Karpas-422 (cell line): ENCODE results near the gene POLR3GL. TPM values are rescaled to one million over a fixed set of nuclear protein-coding genes. Genes with fewer than 3 reads are reported as not detected.

Experiments used
- DNase-seq: peaks from one replicate; pipeline ENCODE4 v3.0.0-alpha.2; 2015
- H2AFZ ChIP-seq: fragments of 200-600 bp; sonication (generic); 2 replicates; pipeline ENCODE4 v1.6.1; 2014; ENCODE audit warnings: antibody characterized with exemption, low read length, mixed read lengths
- H3K27ac ChIP-seq: fragments of 200-600 bp; sonication (generic); 2 replicates; pipeline ENCODE4 v1.5.1; 2014; ENCODE audit warnings: mild to moderate bottlenecking, low read length, moderate library complexity
- H3K27me3 ChIP-seq: fragments of 200-600 bp; sonication (generic); 2 replicates; pipeline ENCODE4 v1.6.1; 2014; ENCODE audit warnings: low read length, mixed read lengths
- H3K36me3 ChIP-seq: fragments of 200-600 bp; sonication (generic); 2 replicates; pipeline ENCODE4 v1.6.1; 2014; ENCODE audit warnings: low read length, mixed read lengths; ENCODE audit not compliant: insufficient read depth
- H3K4me1 ChIP-seq: fragments of 200-600 bp; sonication (generic); 2 replicates; pipeline ENCODE4 v1.6.1; 2014; ENCODE audit warnings: mild to moderate bottlenecking, low read length, mixed read lengths
- H3K4me2 ChIP-seq: fragments of 200-600 bp; sonication (generic); 2 replicates; pipeline ENCODE4 v1.6.1; 2014; ENCODE audit warnings: low read length, low read depth, mild to moderate bottlenecking; ENCODE audit not compliant: poor library complexity, severe bottlenecking
- H3K4me3 ChIP-seq: fragments of 200-600 bp; sonication (generic); 2 replicates; pipeline ENCODE4 v1.5.1; 2014; ENCODE audit warnings: mild to moderate bottlenecking, antibody characterized with exemption, low read length, mixed read lengths
- H3K79me2 ChIP-seq: fragments of 200-600 bp; sonication (generic); 2 replicates; pipeline ENCODE4 v1.6.1; 2014; ENCODE audit warnings: mild to moderate bottlenecking, low read length, mixed read lengths
- H3K9ac ChIP-seq: fragments of 200-600 bp; sonication (generic); 2 replicates; pipeline ENCODE4 v1.6.0; 2014; ENCODE audit warnings: low read length
- H3K9me2 ChIP-seq: fragments of 200-600 bp; sonication (generic), shearing (Covaris generic); replicated peaks from 2 replicates; pipeline ENCODE4 v1.6.0; 2014; ENCODE audit warnings: mild to moderate bottlenecking, low read length, moderate library complexity; ENCODE audit not compliant: insufficient read depth
- H3K9me3 ChIP-seq: fragments of 300-700, 200-600 bp; sonication (generic); 2 replicates; pipeline ENCODE4 v1.6.1; 2014; ENCODE audit warnings: low read length, mixed read lengths
- H4K20me1 ChIP-seq: fragments of 200-600 bp; sonication (generic); 2 replicates; pipeline ENCODE4 v1.6.1; 2014; ENCODE audit warnings: mild to moderate bottlenecking, antibody characterized with exemption, low read length, low read depth; ENCODE audit not compliant: insufficient read depth
- total RNA-seq: library from RNA; depleted of rRNA; stranded (reverse); fragments of >200 nt; shearing (Covaris generic); gene quantifications from 2 replicates; pipeline ENCODE4 v1.2.3, GENCODE V29; 2014; ENCODE audit warnings: low replicate concordance

Gene POLR3GL
- total RNA-seq, 1 experiment from 2014 or later, result 34.7 TPM

DNA sequence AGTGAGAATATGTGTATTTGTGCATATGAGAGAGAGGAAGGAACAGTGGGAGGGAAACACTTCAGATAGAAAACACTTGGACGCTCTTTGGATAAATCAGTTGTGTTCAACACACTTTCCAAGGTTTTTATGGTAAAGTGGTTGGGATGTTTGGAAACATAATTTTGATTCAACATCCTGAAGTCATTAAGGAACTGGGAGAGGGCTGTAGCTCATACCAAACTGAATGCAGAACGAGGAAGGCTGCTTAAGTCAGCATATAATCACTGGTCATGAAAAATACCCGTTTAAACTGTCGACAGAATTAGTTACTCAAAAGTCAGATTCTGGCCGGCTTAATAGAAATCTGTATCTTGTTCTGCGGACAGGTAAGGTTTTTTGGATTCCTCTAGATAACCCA lies 21.6 kb upstream of the POLR3GL start:
- no peak overlapping the region for H3K4me3 ChIP-seq
- no peaks in the 10 kb centered on the region for H4K20me1 ChIP-seq
- H3K27ac ChIP-seq, result no peak overlapping the region
- no peak overlapping the region for H2AFZ ChIP-seq
- peaks cover 37% of the 10 kb centered on the region for H3K36me3 ChIP-seq
- H3K27me3 ChIP-seq, result no peaks in the 10 kb centered on the region
- peaks cover 54% of the 10 kb centered on the region for H3K79me2 ChIP-seq
- peaks cover 18% of the 10 kb centered on the region for H3K4me1 ChIP-seq
- no peak overlapping the region for H3K4me2 ChIP-seq
- DNase-seq, result no peak
- no peak overlapping the region for H3K9ac ChIP-seq
- H3K9me2 ChIP-seq, result no peaks in the 10 kb centered on the region
- H3K9me3 ChIP-seq, result no peaks in the 10 kb centered on the region

DNA sequence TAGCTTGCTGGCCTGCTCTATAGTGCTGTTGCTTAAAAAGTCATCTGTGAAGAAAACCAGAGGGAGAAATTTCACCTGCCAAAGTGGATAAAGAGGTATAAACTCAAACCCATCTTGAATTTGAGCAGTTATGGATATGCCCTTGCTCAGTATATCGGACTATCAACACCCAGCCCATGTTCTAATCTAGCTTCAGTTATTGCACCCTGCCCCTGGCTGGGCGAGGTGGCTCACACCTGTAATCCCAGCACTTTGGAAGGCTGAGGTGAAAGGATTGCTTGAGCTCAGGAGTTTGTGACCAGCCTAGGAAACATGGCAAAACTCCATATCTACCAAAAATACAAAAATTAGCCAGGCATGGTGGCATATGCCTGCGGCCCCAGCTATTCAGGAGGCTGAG lies 20.0 kb upstream of the POLR3GL start:
- no peaks in the 10 kb centered on the region for H3K27me3 ChIP-seq
- H3K4me2 ChIP-seq, result no peak overlapping the region
- H3K9me2 ChIP-seq, result no peaks in the 10 kb centered on the region
- H3K4me1 ChIP-seq, result peaks cover 23% of the 10 kb centered on the region
- no peak overlapping the region for H3K9ac ChIP-seq
- DNase-seq, result no peak
- H3K27ac ChIP-seq, result no peak overlapping the region
- H3K36me3 ChIP-seq, result peaks cover 40% of the 10 kb centered on the region
- H3K79me2 ChIP-seq, result peaks cover 71% of the 10 kb centered on the region
- H3K9me3 ChIP-seq, result no peaks in the 10 kb centered on the region
- no peak overlapping the region for H2AFZ ChIP-seq
- H3K4me3 ChIP-seq, result no peak overlapping the region
- H4K20me1 ChIP-seq, result no peaks in the 10 kb centered on the region

DNA sequence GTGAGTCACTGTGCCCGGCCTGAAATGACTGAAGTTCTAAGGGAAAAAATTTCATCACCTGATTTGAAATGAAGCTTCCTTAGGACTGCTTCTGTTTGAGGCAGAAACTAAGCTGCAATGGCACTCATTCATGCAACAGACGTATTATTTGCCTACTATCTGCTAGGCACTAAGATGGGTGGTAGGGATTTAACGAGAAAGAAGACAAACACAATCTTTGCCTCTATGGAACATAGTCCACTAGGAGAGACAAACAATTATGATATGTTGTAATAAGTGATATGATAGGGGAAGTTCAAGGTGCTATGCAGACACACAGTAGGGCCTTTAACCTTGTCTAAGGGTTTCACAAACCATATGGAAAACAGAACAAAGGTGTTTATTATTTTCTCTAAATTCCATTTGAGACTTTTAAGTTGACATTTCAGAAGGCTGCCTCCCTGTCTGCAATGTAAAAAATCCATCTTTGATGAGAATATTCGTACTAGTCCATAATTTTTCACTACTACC lies 18.0 kb upstream of the POLR3GL start:
- no peaks in the 10 kb centered on the region for H4K20me1 ChIP-seq
- no peaks in the 10 kb centered on the region for H3K9me2 ChIP-seq
- H3K4me3 ChIP-seq, result no peak overlapping the region
- peaks cover 85% of the 10 kb centered on the region for H3K79me2 ChIP-seq
- no peaks in the 10 kb centered on the region for H3K27me3 ChIP-seq
- no peaks in the 10 kb centered on the region for H3K9me3 ChIP-seq
- no peak for DNase-seq
- H3K9ac ChIP-seq, result no peak overlapping the region
- H3K4me2 ChIP-seq, result no peak overlapping the region
- peaks cover 32% of the 10 kb centered on the region for H3K36me3 ChIP-seq
- H3K27ac ChIP-seq, result no peak overlapping the region
- H3K4me1 ChIP-seq, result peaks cover 16% of the 10 kb centered on the region
- H2AFZ ChIP-seq, result no peak overlapping the region

DNA sequence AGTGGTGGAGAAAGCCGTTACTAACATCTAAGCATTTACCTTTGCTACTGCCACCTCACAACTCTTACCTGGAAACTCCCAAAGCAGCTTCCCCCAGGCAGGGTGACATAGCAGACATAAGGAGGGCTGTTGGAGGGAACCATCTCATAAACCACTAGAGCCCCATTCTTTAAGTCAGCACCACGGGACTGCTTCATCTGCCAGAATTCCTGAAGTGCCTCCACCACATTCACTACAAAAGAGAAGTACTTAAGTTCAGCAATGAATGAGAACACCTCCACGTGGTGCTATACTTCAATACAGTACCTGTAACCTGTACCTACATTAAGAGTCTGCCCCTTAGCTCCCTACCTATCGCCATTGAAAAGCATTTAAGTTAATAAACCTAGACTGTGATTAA lies 16.9 kb upstream of the POLR3GL start:
- no peaks in the 10 kb centered on the region for H4K20me1 ChIP-seq
- H3K27me3 ChIP-seq, result no peaks in the 10 kb centered on the region
- no peaks in the 10 kb centered on the region for H3K9me2 ChIP-seq
- peaks cover 18% of the 10 kb centered on the region for H3K4me1 ChIP-seq
- peaks cover 34% of the 10 kb centered on the region for H3K36me3 ChIP-seq
- H3K27ac ChIP-seq, result no peak overlapping the region
- no peak overlapping the region for H3K4me2 ChIP-seq
- H3K79me2 ChIP-seq, result peaks cover 89% of the 10 kb centered on the region
- no peak overlapping the region for H2AFZ ChIP-seq
- no peaks in the 10 kb centered on the region for H3K9me3 ChIP-seq
- no peak overlapping the region for H3K9ac ChIP-seq
- H3K4me3 ChIP-seq, result no peak overlapping the region
- DNase-seq, result no peak

DNA sequence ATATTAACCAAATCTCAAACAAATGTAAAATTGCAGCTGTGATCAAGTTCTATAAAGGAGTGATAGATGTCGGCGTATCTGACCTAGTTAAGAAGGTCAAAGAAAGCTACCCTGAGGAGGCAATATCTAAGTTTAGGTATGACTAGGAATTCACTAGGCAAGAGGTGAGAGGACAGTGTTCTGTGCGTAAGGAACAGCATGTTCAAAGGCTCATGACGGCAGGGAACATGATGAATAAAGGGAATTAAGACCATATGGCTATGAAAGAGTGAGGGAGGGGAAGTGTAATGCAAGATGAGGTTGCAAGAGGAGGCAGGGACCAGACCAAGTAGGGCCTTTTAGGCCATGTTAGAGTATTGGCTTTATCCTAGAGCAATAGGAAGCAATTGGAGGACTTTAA lies 15.3 kb upstream of the POLR3GL start:
- peaks cover 34% of the 10 kb centered on the region for H3K36me3 ChIP-seq
- no peak overlapping the region for H3K4me3 ChIP-seq
- H3K27me3 ChIP-seq, result no peaks in the 10 kb centered on the region
- DNase-seq, result no peak
- no peak overlapping the region for H2AFZ ChIP-seq
- H3K79me2 ChIP-seq, result peaks cover 93% of the 10 kb centered on the region
- H4K20me1 ChIP-seq, result no peaks in the 10 kb centered on the region
- no peak overlapping the region for H3K4me2 ChIP-seq
- no peaks in the 10 kb centered on the region for H3K9me2 ChIP-seq
- no peaks in the 10 kb centered on the region for H3K9me3 ChIP-seq
- H3K27ac ChIP-seq, result peak overlapping the region; percentile 23; the same call in 1 of the 2 replicates
- no peak overlapping the region for H3K9ac ChIP-seq
- H3K4me1 ChIP-seq, result peaks cover 22% of the 10 kb centered on the region

DNA sequence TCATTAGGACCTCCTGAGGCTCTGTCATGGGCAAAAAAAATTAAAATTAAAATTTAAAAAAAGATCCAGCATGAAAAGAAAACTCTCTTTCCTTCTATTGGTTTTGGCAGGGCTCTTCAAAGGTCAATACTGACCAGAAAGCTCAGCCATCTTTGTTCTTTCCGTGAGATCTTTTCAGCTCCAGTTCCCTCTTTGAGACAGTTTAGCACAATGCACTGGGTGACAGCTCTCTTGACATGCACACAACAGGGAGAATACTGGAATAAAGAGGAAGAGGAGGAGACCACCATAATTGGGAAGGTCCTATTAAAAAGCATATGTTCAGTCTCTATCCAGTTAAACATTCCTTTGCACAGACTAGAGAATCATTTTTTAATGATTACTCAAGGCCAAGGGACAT lies 13.0 kb upstream of the POLR3GL start:
- no peak overlapping the region for H3K27ac ChIP-seq
- H3K36me3 ChIP-seq, result peaks cover 51% of the 10 kb centered on the region
- no peaks in the 10 kb centered on the region for H4K20me1 ChIP-seq
- no peak overlapping the region for H3K4me3 ChIP-seq
- H2AFZ ChIP-seq, result no peak overlapping the region
- H3K9ac ChIP-seq, result no peak overlapping the region
- peaks cover 45% of the 10 kb centered on the region for H3K4me1 ChIP-seq
- peaks cover 100% of the 10 kb centered on the region for H3K79me2 ChIP-seq
- H3K27me3 ChIP-seq, result no peaks in the 10 kb centered on the region
- H3K4me2 ChIP-seq, result no peak overlapping the region
- H3K9me3 ChIP-seq, result no peaks in the 10 kb centered on the region
- no peak for DNase-seq
- no peaks in the 10 kb centered on the region for H3K9me2 ChIP-seq

DNA sequence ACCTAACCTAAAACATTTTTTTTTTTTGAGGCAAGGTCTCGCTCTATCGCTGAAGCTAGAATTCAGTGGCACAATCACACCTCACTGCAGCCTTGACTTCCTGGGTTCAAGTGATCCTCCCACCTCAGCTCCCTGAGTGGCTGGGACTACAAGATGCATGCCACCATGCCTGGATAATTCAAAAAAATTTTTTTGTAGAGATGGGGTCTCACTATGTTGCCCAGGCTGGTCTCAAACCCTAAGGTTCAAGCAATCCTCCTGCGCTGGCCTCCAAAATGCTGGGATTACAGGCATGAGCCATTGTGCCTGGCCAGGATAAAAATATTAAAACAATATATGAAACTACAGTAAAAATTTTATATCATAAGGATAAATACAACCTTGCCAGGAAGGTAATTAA lies 11.6 kb upstream of the POLR3GL start:
- DNase-seq, result no peak
- H3K9me3 ChIP-seq, result no peaks in the 10 kb centered on the region
- no peak overlapping the region for H3K27ac ChIP-seq
- H3K4me2 ChIP-seq, result no peak overlapping the region
- peaks cover 41% of the 10 kb centered on the region for H3K36me3 ChIP-seq
- peaks cover 47% of the 10 kb centered on the region for H3K4me1 ChIP-seq
- H3K9me2 ChIP-seq, result no peaks in the 10 kb centered on the region
- H3K79me2 ChIP-seq, result peaks cover 96% of the 10 kb centered on the region
- H3K9ac ChIP-seq, result no peak overlapping the region
- no peak overlapping the region for H2AFZ ChIP-seq
- H3K4me3 ChIP-seq, result no peak overlapping the region
- no peaks in the 10 kb centered on the region for H4K20me1 ChIP-seq
- no peaks in the 10 kb centered on the region for H3K27me3 ChIP-seq

DNA sequence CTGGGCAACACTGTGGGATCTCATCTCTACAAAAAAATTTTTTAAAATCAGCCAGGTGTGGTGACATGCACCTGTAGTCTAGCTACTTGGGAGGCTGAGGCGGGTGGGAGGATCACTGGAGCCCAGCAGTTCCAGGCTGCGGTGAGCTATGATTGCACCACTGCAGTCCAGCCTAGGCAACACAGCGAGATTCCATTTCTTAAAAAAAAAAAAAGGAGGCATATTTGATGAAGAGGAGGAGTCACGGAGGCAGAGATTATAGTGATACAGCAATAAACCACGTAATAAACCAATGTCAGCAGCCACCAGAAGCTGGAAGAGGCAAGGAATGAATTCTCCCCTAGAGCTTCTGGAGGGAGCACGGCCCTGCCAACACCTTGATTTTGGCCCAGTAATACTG lies 10.6 kb upstream of the POLR3GL start:
- no peak overlapping the region for H3K9ac ChIP-seq
- H2AFZ ChIP-seq, result no peak overlapping the region
- H3K4me1 ChIP-seq, result peaks cover 46% of the 10 kb centered on the region
- no peaks in the 10 kb centered on the region for H3K9me3 ChIP-seq
- H3K27me3 ChIP-seq, result no peaks in the 10 kb centered on the region
- no peak overlapping the region for H3K4me2 ChIP-seq
- no peak for DNase-seq
- peaks cover 40% of the 10 kb centered on the region for H3K36me3 ChIP-seq
- H3K79me2 ChIP-seq, result peaks cover 87% of the 10 kb centered on the region
- H4K20me1 ChIP-seq, result no peaks in the 10 kb centered on the region
- no peaks in the 10 kb centered on the region for H3K9me2 ChIP-seq
- H3K27ac ChIP-seq, result no peak overlapping the region
- no peak overlapping the region for H3K4me3 ChIP-seq

DNA sequence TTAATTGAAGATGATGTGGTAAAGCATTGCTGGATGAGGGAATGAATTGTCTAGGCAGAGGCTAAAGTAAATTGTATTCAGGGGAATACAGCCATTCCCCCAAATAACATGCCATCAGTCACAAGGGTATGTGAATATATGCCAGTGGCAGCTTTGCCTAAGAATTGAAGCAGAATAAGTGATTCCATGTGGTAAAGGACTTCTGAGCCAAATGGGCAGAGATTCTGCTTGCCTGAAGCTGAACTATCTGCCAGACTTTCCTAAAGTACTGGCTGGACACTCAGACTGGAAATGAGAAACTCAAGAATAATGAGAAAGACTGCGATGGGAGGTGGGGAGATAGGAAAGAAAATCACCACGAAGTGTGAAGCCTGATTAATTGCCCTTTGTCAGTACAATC lies 9.1 kb upstream of the POLR3GL start:
- DNase-seq, result no peak
- H4K20me1 ChIP-seq, result no peaks in the 10 kb centered on the region
- H3K4me2 ChIP-seq, result peak overlapping the region; percentile 94
- H2AFZ ChIP-seq, result no peak overlapping the region
- peak overlapping the region; percentile 84 for H3K27ac ChIP-seq
- peak overlapping the region; percentile 86 for H3K4me3 ChIP-seq
- H3K4me1 ChIP-seq, result peaks cover 56% of the 10 kb centered on the region
- no peaks in the 10 kb centered on the region for H3K27me3 ChIP-seq
- no peaks in the 10 kb centered on the region for H3K9me3 ChIP-seq
- H3K9me2 ChIP-seq, result no peaks in the 10 kb centered on the region
- H3K9ac ChIP-seq, result peak overlapping the region; percentile 90
- H3K79me2 ChIP-seq, result peaks cover 71% of the 10 kb centered on the region
- H3K36me3 ChIP-seq, result peaks cover 38% of the 10 kb centered on the region
